Astrocyte (in vitro differentiated cells and primary cell): ENCODE measurements around the gene OXLD1.

Experiments
- EZH2 ChIP-seq: IDR thresholded peaks from 2 replicates; pipeline ENCODE4 v1.6.1; 2012; ENCODE audit warnings: mild to moderate bottlenecking, low read length, inconsistent platforms; ENCODE audit not compliant: insufficient read depth
- TF ChIP-seq, protein P1 (sequence below): IDR thresholded peaks from 2 replicates; pipeline ENCODE4 v1.5.1; 2011; ENCODE audit warnings: low read depth, mild to moderate bottlenecking, inconsistent platforms, low read length, moderate library complexity; ENCODE audit not compliant: insufficient read depth

DNA sequence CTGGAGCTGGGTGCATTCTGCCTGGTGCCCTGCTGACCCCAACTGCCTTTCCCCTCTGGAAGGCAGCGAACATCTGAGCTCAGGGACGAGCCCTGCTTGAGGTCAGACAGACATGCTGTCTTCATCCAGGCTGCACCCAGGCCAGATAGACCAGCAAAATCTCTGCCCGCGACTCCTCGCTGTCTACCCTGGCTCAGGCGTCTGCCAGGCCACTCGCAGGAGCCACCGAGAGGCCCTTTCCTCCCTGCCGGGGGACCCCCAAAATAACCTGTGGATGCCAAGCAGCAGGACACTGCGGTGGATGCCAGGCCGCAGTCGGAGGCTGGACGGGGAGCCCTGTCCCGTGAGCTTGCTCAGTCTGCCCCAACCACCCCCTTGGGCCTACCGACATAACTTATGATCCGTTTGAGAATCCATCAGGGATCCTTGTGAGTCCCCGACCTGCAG is 42.4 kb upstream of the OXLD1 start:
- TF ChIP-seq, protein P1, sequence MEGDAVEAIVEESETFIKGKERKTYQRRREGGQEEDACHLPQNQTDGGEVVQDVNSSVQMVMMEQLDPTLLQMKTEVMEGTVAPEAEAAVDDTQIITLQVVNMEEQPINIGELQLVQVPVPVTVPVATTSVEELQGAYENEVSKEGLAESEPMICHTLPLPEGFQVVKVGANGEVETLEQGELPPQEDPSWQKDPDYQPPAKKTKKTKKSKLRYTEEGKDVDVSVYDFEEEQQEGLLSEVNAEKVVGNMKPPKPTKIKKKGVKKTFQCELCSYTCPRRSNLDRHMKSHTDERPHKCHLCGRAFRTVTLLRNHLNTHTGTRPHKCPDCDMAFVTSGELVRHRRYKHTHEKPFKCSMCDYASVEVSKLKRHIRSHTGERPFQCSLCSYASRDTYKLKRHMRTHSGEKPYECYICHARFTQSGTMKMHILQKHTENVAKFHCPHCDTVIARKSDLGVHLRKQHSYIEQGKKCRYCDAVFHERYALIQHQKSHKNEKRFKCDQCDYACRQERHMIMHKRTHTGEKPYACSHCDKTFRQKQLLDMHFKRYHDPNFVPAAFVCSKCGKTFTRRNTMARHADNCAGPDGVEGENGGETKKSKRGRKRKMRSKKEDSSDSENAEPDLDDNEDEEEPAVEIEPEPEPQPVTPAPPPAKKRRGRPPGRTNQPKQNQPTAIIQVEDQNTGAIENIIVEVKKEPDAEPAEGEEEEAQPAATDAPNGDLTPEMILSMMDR = no peak
- no peak for TF ChIP-seq EZH2
